AG09319 (cell line): Measurements from ENCODE around the gene ABCA3.
"Not testable (repeated sequence)": the region's sequence is repeated elsewhere in the genome, so short reads cannot be mapped to it uniquely, and the experiment has no call there.

Experiments
- DNase-seq: peaks from one replicate; pipeline ENCODE4 v3.0.0-alpha.2; 2010; ENCODE audit warnings: low read depth; ENCODE audit errors: extremely low read depth
- CTCF ChIP-seq: IDR thresholded peaks from 2 replicates; pipeline ENCODE4 v1.5.1; 2011; ENCODE audit warnings: low read depth, mild to moderate bottlenecking, inconsistent platforms, low read length, moderate library complexity

Gene ABCA3

GRCh38 chr16:2250652-2251295 is 89.8 kb downstream of the ABCA3 start:
- TF ChIP-seq CTCF: no peak
- DNase-seq: no peak

- no peak for TF ChIP-seq CTCF
These were observed 94.1 kb downstream of the ABCA3 start for GRCh38 chr16:2246301-2246885.

GRCh38 chr16:2244926-2245795 is 95.4 kb downstream of the ABCA3 start:
- no peak for DNase-seq
- TF ChIP-seq CTCF: no peak

More at GRCh38 chr16:2246301-2246885, 94.1 kb downstream of the ABCA3 start:
- no peak for DNase-seq

GRCh38 chr16:2244301-2244700 is 96.2 kb downstream of the ABCA3 start:
- DNase-seq: no peak
- TF ChIP-seq CTCF: no peak

- DNase-seq: no peak
- TF ChIP-seq CTCF: no peak
These were observed 96.7 kb downstream of the ABCA3 start for GRCh38 chr16:2243781-2244180.

- no peak for TF ChIP-seq CTCF
- DNase-seq: no peak
These were observed 97.4 kb downstream of the ABCA3 start for GRCh38 chr16:2243031-2243528.

- no peak for DNase-seq
- TF ChIP-seq CTCF: no peak
These were observed 97.9 kb downstream of the ABCA3 start for GRCh38 chr16:2242598-2242997.

GRCh38 chr16:2240331-2240730 is 100.2 kb downstream of the ABCA3 start:
- not testable (repeated sequence) for DNase-seq
